WTC11 (cell line): ENCODE results near the gene CACNG4. TPM values are rescaled to one million over a fixed set of nuclear protein-coding genes. Genes with fewer than 3 reads are reported as not detected.

ENCODE experiments used
- ATAC-seq: fragments of 200-7000 bp; cut with Tn5 transposase; 2 replicates; pipeline ENCODE4 v1.10.0; 2021; ENCODE audit warnings: mild to moderate bottlenecking, moderate library complexity
- CTCF ChIA-PET: fragments of 300-600 bp; sonication (Branson Sonifier 250); formaldehyde crosslinking; loops from one replicate; lab custom pipeline; 2021; ENCODE audit warnings: antibody characterized with exemption; lab: Charles Lee
- POLR2A ChIA-PET: fragments of 350-600 bp; sonication (Branson Sonifier 250); formaldehyde crosslinking; loops from one replicate; lab custom pipeline; 2021; ENCODE audit warnings: antibody characterized with exemption; lab: Charles Lee
- DNase-seq: peaks from one replicate; pipeline ENCODE4 v3.0.0; 2021; ENCODE audit warnings: low spot score
- H3K27ac Mint-ChIP-seq: 2 replicates; pipeline ENCODE4 v1.8.0; 2021; ENCODE audit warnings: mixed read lengths
- H3K27me3 Mint-ChIP-seq: 2 replicates; pipeline ENCODE4 v1.8.0; 2021; ENCODE audit warnings: low read depth, mild to moderate bottlenecking, moderate library complexity, mixed read lengths
- H3K36me3 Mint-ChIP-seq: 2 replicates; pipeline ENCODE4 v1.8.0; 2021; ENCODE audit warnings: mixed read lengths
- H3K4me1 Mint-ChIP-seq: 2 replicates; pipeline ENCODE4 v1.8.0; 2022; ENCODE audit warnings: mixed read lengths
- H3K4me3 Mint-ChIP-seq: 2 replicates; pipeline ENCODE4 v1.8.0; 2021; ENCODE audit warnings: mild to moderate bottlenecking, moderate library complexity, mixed read lengths
- H3K9me3 Mint-ChIP-seq: 2 replicates; pipeline ENCODE4 v1.8.0; 2021; ENCODE audit warnings: mixed read lengths
- AFF4 ChIP-seq: sonication (generic); formaldehyde crosslinking; IDR thresholded peaks from 2 replicates; pipeline ENCODE4 v1.8.1; 2023; ENCODE audit warnings: mild to moderate bottlenecking, missing genetic modification reagents, borderline replicate concordance
- ATF2 ChIP-seq: sonication (generic); formaldehyde crosslinking; IDR thresholded peaks from 2 replicates; pipeline ENCODE4 v1.8.1; 2022; ENCODE audit warnings: low read depth, missing genetic modification reagents, borderline replicate concordance
- CREM ChIP-seq: sonication (generic); formaldehyde crosslinking; IDR thresholded peaks from 2 replicates; pipeline ENCODE4 v1.8.1; 2022; ENCODE audit warnings: mild to moderate bottlenecking, missing genetic modification reagents, moderate library complexity
- E2F5 ChIP-seq: sonication (generic); formaldehyde crosslinking; IDR thresholded peaks from 2 replicates; pipeline ENCODE4 v1.8.1; 2022; ENCODE audit warnings: mild to moderate bottlenecking, moderate library complexity, missing genetic modification reagents
- ELF4 ChIP-seq: sonication (generic); formaldehyde crosslinking; IDR thresholded peaks from 2 replicates; pipeline ENCODE4 v1.8.1; 2022; ENCODE audit warnings: low read depth, mild to moderate bottlenecking, moderate library complexity, missing genetic modification reagents
- MXD4 ChIP-seq: fragments of 250-450 bp; sonication (Bioruptor Pico); IDR thresholded peaks from 2 replicates; pipeline ENCODE4 v1.8.0; 2021; ENCODE audit warnings: mild to moderate bottlenecking, moderate library complexity, borderline replicate concordance
- MYBL2 ChIP-seq: sonication (generic); formaldehyde crosslinking; IDR thresholded peaks from 2 replicates; pipeline ENCODE4 v1.8.1; 2023; ENCODE audit warnings: mild to moderate bottlenecking, moderate library complexity, missing genetic modification reagents
- NR1H2 ChIP-seq: sonication (generic); formaldehyde crosslinking; IDR thresholded peaks from 2 replicates; pipeline ENCODE4 v1.9.0; 2021; ENCODE audit warnings: mild to moderate bottlenecking, moderate library complexity, missing genetic modification reagents
- NR2C2 ChIP-seq: sonication (generic); formaldehyde crosslinking; IDR thresholded peaks from 2 replicates; pipeline ENCODE4 v1.8.0; 2022; ENCODE audit warnings: mild to moderate bottlenecking, missing genetic modification reagents
- PRRX2 ChIP-seq: fragments of 250-450 bp; sonication (Bioruptor Pico); IDR thresholded peaks from 2 replicates; pipeline ENCODE4 v1.8.0; 2021; ENCODE audit warnings: mild to moderate bottlenecking
- TCF7 ChIP-seq: sonication (generic); formaldehyde crosslinking; IDR thresholded peaks from 2 replicates; pipeline ENCODE4 v1.8.0; 2022; ENCODE audit warnings: mild to moderate bottlenecking, low read depth, missing genetic modification reagents, moderate library complexity
- TP53 ChIP-seq: sonication (generic); formaldehyde crosslinking; IDR thresholded peaks from 2 replicates; pipeline ENCODE4 v1.8.1; 2023; ENCODE audit warnings: mild to moderate bottlenecking, missing genetic modification reagents
- USF2 ChIP-seq: sonication (generic); formaldehyde crosslinking; IDR thresholded peaks from 2 replicates; pipeline ENCODE4 v1.8.1; 2023; ENCODE audit warnings: mild to moderate bottlenecking, missing genetic modification reagents, moderate library complexity
- ZNF121 ChIP-seq: sonication (generic); formaldehyde crosslinking; IDR thresholded peaks from 2 replicates; pipeline ENCODE4 v1.8.0; 2023; ENCODE audit warnings: missing genetic modification reagents
- ZNF263 ChIP-seq: sonication (generic); formaldehyde crosslinking; IDR thresholded peaks from 2 replicates; pipeline ENCODE4 v1.8.1; 2022; ENCODE audit warnings: low read depth, mild to moderate bottlenecking, moderate library complexity, missing genetic modification reagents
- total RNA-seq: library from RNA; stranded (reverse); gene quantifications from 3 replicates; pipeline ENCODE4 v1.2.3, GENCODE V29; 2021
- TF ChIP-seq, protein P1 (sequence below): sonication (generic); formaldehyde crosslinking; IDR thresholded peaks from 2 replicates; pipeline ENCODE4 v1.8.0; 2022; ENCODE audit warnings: mild to moderate bottlenecking, missing genetic modification reagents
- TF ChIP-seq, protein P2 (sequence below): sonication (generic); formaldehyde crosslinking; IDR thresholded peaks from 2 replicates; pipeline ENCODE4 v1.8.0; 2023; ENCODE audit warnings: missing genetic modification reagents, mild to moderate bottlenecking, borderline replicate concordance
- TF ChIP-seq, protein P3 (sequence below): sonication (generic); formaldehyde crosslinking; conservative IDR thresholded peaks from 2 replicates; pipeline ENCODE4 v1.8.1; 2023; ENCODE audit warnings: mild to moderate bottlenecking, low read depth, missing genetic modification reagents, moderate library complexity

Gene CACNG4
- total RNA-seq, 1 experiment from 2014 or later: 3.4 TPM

DNA sequence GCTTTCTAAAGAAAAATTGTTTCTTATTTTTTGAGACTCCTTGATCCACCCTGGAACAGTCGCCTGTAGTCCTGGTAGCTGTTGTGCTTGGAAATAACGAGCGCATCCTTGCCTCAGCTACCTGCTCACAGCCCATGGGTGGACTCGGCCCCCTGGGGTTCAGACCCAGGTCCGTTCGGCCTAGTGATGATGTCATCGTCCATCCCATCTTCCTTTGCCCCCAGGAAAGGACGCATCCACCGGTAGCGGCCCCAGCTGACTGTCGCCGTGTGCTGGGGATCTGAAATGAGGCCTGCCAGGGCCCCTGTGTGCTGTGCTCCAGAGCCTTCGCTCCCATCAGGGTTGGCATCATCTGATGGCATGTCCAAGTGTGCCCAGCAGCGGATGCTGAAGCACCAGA, 67.9 kb downstream of the CACNG4 start:
- no peak overlapping the region for H3K4me3 Mint-ChIP-seq
- POLR2A ChIA-PET: no interaction called here
- no peaks in the 10 kb centered on the region for H3K4me1 Mint-ChIP-seq
- H3K36me3 Mint-ChIP-seq: no peaks in the 10 kb centered on the region
- DNase-seq (no peak), ATAC-seq (no peak)
- TF ChIP-seq ELF4 (CRISPR knock-in tag) (no peak), ZNF263 (CRISPR knock-in tag) (no peak), ATF2 (no peak), USF2 (CRISPR knock-in tag) (no peak), ZNF121 (CRISPR knock-in tag) (no peak), NR1H2 (CRISPR knock-in tag) (no peak), CREM (CRISPR knock-in tag) (no peak), AFF4 (CRISPR knock-in tag) (no peak), MYBL2 (CRISPR knock-in tag) (no peak), MXD4 (CRISPR knock-in tag) (no peak), TCF7 (CRISPR knock-in tag) (no peak)
- TF ChIP-seq, protein P1, sequence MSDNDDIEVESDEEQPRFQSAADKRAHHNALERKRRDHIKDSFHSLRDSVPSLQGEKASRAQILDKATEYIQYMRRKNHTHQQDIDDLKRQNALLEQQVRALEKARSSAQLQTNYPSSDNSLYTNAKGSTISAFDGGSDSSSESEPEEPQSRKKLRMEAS (CRISPR knock-in tag): no peak
- TF ChIP-seq, protein P2, sequence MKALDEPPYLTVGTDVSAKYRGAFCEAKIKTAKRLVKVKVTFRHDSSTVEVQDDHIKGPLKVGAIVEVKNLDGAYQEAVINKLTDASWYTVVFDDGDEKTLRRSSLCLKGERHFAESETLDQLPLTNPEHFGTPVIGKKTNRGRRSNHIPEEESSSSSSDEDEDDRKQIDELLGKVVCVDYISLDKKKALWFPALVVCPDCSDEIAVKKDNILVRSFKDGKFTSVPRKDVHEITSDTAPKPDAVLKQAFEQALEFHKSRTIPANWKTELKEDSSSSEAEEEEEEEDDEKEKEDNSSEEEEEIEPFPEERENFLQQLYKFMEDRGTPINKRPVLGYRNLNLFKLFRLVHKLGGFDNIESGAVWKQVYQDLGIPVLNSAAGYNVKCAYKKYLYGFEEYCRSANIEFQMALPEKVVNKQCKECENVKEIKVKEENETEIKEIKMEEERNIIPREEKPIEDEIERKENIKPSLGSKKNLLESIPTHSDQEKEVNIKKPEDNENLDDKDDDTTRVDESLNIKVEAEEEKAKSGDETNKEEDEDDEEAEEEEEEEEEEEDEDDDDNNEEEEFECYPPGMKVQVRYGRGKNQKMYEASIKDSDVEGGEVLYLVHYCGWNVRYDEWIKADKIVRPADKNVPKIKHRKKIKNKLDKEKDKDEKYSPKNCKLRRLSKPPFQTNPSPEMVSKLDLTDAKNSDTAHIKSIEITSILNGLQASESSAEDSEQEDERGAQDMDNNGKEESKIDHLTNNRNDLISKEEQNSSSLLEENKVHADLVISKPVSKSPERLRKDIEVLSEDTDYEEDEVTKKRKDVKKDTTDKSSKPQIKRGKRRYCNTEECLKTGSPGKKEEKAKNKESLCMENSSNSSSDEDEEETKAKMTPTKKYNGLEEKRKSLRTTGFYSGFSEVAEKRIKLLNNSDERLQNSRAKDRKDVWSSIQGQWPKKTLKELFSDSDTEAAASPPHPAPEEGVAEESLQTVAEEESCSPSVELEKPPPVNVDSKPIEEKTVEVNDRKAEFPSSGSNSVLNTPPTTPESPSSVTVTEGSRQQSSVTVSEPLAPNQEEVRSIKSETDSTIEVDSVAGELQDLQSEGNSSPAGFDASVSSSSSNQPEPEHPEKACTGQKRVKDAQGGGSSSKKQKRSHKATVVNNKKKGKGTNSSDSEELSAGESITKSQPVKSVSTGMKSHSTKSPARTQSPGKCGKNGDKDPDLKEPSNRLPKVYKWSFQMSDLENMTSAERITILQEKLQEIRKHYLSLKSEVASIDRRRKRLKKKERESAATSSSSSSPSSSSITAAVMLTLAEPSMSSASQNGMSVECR (CRISPR knock-in tag): no peak
- H3K9me3 Mint-ChIP-seq: peaks cover 17% of the 10 kb centered on the region
- CTCF ChIA-PET: interaction anchor here (4.2 kb wide), 1 partner anchor 16 kb away, joined by 25 read pairs; no protein-coding TSS in a partner anchor
- H3K27me3 Mint-ChIP-seq: no peaks in the 10 kb centered on the region
- no peak overlapping the region for H3K27ac Mint-ChIP-seq

DNA sequence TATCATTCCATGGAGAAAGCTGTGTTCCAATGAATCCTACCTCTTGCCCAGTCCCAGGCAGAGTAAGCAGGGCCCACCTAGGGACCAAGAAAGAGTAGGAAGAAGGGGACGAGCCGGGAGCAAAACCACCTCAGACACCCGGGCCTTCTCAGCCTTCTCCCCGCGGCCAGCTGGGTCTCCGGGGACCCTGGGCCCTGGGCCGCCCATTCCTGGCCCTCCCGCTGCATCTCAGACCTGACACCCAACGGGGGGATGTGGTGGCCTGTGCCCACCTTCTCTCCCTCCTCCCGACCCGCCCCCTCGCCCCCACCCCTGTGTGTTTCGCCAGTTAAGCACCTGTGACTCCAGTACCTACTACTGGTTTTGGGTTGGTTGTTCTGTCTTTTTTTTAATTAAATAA, 68.5 kb downstream of the CACNG4 start:
- H3K27me3 Mint-ChIP-seq: no peaks in the 10 kb centered on the region
- H3K4me3 Mint-ChIP-seq: no peak overlapping the region
- DNase-seq: no peak
- no peaks in the 10 kb centered on the region for H3K4me1 Mint-ChIP-seq
- H3K27ac Mint-ChIP-seq: no peak overlapping the region
- POLR2A ChIA-PET: no interaction called here
- peaks cover 17% of the 10 kb centered on the region for H3K9me3 Mint-ChIP-seq
- no peak for ATAC-seq
- H3K36me3 Mint-ChIP-seq: no peaks in the 10 kb centered on the region
- CTCF ChIA-PET: interaction anchor here (4.2 kb wide), 1 partner anchor 17 kb away, joined by 25 read pairs; no protein-coding TSS in a partner anchor
- TF ChIP-seq E2F5 (CRISPR knock-in tag) (no peak), TCF7 (CRISPR knock-in tag) (no peak), TP53 (CRISPR knock-in tag) (no peak), NR2C2 (CRISPR knock-in tag) (no peak), USF2 (CRISPR knock-in tag) (no peak), PRRX2 (no peak)
- TF ChIP-seq, protein P3, sequence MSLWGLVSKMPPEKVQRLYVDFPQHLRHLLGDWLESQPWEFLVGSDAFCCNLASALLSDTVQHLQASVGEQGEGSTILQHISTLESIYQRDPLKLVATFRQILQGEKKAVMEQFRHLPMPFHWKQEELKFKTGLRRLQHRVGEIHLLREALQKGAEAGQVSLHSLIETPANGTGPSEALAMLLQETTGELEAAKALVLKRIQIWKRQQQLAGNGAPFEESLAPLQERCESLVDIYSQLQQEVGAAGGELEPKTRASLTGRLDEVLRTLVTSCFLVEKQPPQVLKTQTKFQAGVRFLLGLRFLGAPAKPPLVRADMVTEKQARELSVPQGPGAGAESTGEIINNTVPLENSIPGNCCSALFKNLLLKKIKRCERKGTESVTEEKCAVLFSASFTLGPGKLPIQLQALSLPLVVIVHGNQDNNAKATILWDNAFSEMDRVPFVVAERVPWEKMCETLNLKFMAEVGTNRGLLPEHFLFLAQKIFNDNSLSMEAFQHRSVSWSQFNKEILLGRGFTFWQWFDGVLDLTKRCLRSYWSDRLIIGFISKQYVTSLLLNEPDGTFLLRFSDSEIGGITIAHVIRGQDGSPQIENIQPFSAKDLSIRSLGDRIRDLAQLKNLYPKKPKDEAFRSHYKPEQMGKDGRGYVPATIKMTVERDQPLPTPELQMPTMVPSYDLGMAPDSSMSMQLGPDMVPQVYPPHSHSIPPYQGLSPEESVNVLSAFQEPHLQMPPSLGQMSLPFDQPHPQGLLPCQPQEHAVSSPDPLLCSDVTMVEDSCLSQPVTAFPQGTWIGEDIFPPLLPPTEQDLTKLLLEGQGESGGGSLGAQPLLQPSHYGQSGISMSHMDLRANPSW (CRISPR knock-in tag): no peak
